ENCODE results near the gene ERCC5. TPM values are rescaled to one million over a fixed set of nuclear protein-coding genes. Genes with fewer than 3 reads are reported as not detected.

Gene ERCC5
- total RNA-seq = 100 to 1,000 TPM in 1 of 4 donors, 10 to 100 TPM in 3; 60.5 to 102 (median 80.5) TPM

DNA sequence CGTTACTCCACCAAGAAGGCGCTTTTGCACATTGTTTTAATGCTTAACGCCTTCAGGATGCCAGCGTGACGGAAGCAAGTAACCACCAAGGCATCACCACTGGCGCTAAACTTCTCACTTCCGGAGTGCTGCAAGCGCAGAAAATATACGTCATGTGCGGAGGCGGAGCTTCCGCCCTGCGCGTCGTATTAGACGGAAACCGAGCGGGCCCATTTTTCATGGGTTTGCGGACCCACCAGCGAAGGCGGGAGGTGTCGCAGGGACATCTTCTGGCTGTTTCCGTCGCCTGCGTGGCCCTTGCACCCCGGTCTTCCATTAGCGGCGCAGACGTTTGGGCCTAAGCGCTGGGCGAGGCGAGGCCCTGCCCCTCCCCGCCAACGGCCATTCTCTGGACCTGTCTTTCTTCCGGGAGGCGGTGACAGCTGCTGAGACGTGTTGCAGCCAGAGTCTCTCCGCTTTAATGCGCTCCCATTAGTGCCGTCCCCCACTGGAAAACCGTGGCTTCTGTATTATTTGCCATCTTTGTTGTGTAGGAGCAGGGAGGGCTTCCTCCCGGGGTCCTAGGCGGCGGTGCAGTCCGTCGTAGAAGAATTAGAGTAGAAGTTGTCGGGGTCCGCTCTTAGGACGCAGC is at the start of gene ERCC5:
Gene ERCC5, plus strand, starts transcription at position 403 of the 631 bp plus-strand sequence. CDS start 235 bp downstream, outside the sequence.
- TF ChIP-seq, protein P1, sequence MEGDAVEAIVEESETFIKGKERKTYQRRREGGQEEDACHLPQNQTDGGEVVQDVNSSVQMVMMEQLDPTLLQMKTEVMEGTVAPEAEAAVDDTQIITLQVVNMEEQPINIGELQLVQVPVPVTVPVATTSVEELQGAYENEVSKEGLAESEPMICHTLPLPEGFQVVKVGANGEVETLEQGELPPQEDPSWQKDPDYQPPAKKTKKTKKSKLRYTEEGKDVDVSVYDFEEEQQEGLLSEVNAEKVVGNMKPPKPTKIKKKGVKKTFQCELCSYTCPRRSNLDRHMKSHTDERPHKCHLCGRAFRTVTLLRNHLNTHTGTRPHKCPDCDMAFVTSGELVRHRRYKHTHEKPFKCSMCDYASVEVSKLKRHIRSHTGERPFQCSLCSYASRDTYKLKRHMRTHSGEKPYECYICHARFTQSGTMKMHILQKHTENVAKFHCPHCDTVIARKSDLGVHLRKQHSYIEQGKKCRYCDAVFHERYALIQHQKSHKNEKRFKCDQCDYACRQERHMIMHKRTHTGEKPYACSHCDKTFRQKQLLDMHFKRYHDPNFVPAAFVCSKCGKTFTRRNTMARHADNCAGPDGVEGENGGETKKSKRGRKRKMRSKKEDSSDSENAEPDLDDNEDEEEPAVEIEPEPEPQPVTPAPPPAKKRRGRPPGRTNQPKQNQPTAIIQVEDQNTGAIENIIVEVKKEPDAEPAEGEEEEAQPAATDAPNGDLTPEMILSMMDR (IDR thresholded peaks at IDR 0.05; ENCODE audit: low read depth) = no peak

DNA sequence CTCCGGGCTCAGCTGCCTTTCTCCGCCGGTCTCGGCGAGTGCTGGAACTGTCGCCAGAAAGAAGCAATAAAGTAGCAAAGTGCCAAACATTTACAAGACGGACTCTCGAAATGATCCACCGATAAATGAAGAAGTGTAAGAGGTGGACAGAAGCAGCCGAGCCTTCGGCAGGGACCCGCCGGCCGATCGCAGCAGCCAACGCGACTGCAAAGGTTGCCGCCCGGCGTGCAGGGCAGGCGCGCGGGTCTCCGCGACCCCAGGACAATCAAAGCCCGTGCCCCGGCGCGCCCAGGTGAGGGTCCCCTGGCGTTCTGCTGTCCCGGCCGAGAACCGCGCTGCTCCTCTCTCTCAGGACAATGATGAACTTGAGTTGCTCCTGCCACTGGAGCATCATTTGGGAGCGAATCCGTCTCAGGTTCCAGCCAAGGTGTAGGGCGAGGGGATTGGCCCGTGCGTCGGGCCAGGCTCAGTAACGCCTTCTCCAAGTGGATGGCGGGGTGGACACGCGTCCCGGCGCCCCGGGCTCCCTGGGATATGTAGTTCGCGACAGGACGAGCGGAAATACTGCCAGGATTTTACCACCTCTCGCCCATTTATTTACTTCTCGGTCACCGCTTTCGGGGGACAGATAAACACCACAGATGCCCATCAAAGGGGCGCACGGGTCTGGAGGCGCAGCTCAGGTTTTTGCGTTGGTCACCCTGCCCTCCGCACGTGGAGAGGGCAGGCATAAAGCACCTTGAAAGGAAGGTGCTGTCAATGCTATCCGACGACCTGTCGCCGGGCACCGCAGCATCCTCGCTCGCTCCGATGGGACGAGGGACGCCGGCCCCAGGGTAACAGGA is 47.0 kb upstream of the ERCC5 start, which contains the start of the genes BIVM and POGLUT2:
Gene BIVM, plus strand, starts transcription at position 539 of the 845 bp plus-strand sequence. CDS start 8,149 bp downstream, outside the sequence.
Gene POGLUT2, minus strand, starts transcription at position 396 of the 845 bp plus-strand sequence. Its CDS starts 306 bp downstream, at position 90.
- TF ChIP-seq, protein P1 (IDR thresholded peaks at IDR 0.05; ENCODE audit: low read depth) = no peak

DNA sequence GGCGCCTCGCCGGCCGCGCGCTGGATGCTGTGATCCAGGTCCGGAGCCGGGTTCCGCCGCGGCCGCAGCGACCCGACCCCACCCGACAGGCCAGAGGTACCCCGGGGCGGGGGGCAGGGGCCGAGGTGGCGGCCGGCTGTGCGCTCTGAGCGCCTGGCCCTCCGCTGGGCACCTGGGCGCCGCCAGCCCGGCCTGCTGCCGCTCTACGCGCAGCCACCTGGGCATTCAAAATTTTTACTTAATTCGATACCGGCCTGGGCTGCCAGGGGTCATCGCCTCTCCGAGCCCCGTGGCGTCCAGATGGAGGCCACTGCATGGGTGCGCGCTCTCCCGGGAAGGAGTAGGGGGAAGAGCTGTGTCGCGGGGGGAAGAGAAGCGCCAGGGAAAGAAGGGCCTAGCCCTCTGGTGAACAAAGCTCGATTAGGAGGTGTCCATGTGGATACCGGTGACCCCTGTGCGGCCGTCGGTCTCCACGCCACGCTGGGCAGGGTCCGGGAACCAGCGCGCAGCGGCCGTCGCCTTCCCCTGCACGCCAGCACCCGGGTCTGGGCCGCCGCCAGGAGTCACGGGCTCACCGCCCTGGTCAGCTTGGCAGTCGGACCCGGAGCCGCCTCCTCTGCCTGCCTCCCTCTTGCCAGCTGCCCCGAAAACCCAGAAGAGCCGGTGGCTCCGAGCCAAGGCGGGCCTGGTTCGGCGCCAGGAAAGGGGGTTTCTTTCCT is 46.2 kb upstream of the ERCC5 start:
- TF ChIP-seq, protein P1 (IDR thresholded peaks at IDR 0.05; ENCODE audit: low read depth) = no peak

DNA sequence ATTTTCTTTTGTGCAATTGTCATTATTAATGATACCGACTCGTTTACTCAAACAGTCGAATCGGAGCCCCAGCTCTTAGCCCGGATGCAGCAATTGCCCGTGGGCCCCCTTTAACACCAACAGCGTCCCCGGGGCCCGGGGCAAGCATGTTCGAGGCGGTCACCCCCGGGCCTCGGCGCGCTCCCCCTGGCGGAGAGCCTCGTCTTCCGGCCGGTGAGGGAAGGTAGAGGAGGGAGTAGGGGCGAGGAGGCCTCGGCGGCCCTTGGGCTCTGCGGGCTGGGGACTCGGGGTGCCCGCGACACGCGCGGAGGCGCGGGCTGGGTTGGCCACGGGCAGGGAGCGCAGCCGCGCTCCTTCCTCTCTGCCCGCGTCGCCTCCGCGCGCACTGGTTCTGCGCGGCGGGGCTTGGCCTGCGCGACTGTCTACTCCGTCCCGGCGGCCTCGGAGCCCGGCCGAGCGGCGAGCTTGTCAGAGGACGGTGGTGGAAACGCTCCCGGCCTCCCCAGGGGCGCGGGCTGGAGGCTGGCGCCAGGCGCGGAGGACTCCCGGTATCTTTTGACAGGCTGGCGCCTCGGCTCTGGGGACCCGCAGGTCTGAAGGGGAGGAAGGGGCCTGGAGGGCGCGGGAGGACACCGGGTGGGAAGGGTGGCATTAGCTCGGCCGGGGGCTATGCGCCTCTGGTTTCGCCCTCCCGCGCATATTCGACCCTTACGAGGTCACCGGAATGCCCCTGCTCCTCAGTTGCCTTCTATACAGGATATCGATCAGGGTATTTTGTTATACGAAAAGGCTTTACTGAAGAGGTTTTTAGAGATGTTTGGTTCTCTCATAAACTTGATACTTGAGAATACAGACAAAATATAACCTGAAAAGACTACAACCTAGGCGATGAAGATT is 45.4 kb upstream of the ERCC5 start:
- TF ChIP-seq, protein P1 (IDR thresholded peaks at IDR 0.05; ENCODE audit: low read depth) = no peak

DNA sequence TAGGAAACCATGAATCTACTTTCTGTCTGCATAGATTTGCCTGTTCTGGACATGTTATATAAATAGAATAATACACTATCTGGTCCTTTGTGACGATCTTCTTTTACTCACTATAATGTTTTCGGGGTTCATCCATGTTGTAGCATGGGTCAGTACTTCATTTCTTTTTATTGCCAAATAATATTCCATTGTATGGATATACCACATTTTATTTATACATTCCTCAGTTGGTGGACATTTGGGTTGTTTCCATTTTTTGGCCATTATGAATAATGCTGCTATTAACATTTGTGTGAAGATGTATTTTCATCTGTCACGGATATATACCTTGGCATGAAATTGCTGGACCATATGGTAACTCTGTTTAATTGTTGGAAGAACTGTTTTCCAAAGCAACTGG is 40.2 kb upstream of the ERCC5 start:
- TF ChIP-seq, protein P1 (IDR thresholded peaks at IDR 0.05; ENCODE audit: low read depth) = no peak

DNA sequence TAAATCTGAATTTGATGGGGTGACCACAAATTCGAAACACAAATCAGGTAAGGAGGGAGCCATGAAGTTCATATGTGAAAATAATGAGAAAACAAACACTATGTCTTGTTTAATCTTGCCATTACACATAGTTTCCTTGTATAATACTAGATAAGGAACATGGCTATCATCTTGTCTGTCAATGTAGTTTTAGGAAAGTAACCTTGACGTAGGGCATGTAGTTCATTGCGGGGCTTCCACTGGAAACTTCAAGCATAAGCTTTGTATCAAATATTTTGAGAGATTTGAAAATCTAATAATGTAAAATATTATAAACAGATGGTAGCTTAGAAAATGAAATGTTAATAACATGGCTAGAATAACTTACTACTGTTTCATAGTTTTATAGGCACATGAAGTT is 38.1 kb upstream of the ERCC5 start:
- TF ChIP-seq, protein P1 (IDR thresholded peaks at IDR 0.05; ENCODE audit: low read depth) = no peak
